Ecto neural progenitor cell (in vitro differentiated cells): Measurements from ENCODE around the gene SNRPA.
"Not testable (repeated sequence)": the region's sequence is repeated elsewhere in the genome, so short reads cannot be mapped to it uniquely, and the experiment has no call there.

Source experiments
- DNase-seq: peaks from one replicate; pipeline ENCODE4 v3.0.0-alpha.2; 2018; ENCODE audit warnings: low spot score

SNRPA gene

DNA sequence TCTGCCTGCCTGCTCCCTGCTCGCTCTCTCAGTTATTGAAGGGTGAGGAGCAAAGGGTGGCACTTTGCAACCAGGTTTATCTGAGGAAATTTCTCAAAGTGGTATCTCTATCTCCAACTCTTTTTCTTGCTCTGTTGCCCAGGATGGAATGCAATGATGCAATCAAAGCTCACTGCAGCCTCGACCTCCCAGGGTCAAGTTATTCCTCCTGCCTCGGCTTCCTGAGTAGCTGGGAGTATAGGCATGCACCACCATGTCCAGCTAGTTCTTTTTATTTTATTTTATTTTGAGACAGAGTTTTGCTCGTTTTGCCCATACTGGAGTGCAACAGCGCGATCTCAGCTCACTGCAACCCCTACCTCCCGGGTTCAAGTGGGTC lies 5.6 kb upstream of the SNRPA start:
- no peak for DNase-seq

DNA sequence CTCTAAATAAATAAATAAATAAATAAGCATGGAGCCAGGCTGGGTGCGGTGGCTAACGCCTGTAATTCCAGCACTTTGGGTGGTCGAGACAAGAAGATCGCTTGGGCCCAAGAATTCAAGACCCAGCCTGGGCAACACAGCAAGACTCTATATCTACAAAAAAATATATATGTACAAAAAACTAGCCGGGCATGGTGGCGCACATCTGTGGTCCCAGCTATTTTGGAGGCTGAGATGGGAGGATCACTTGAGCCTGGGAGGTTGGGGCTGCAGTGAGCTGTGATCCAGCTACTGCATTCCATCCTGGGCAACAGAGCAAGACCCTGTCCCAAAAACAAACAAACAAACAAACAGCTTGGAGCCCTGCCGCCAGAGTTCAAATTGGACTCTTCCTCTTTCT lies 3.5 kb upstream of the SNRPA start:
- no peak for DNase-seq

DNA sequence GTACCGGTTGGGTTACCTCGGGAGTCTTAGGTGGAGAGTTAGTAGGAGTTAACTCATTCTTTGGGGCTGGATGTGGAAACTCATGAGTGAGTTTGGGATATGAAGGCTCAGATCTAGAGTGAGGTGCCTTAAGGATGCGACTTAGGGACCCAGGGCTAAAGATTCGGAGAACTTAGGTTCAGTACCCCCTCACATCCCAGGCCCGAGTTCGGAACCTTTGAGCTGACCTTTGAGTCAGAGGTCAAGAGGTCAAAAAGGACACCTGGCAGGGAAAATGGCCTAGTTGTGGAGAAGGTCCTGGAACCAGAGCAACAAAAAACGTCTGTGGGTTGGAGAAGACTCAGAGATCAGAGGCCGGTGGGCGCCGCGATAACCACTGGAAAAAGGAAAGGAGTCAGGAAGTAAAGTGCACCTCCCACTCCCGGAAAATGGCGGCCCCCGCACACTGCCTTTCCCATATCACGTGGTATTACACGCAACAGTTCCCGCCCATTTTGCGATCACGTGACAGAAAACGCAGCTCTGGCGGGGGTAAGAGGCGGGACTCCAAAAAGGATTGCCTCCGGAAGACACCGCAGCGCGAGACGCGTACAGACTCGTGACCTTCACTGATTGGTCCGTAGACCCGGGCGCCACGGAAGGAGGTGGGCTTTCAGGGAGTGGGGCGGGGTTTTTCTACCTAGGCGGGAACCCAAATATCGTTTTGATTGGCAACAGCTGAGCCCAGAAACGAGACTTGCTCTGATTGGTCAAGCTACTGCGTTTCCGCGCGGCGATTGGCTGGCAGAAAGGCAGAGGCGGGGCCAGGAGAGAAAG lies 737 bp upstream of the SNRPA start, which contains the start of gene ACTMAP:
Gene ACTMAP, minus strand, starts transcription at position 420 of the 816 bp plus-strand sequence. CDS start 674 bp downstream, outside the sequence.
- peak; percentile 99 for DNase-seq

DNA sequence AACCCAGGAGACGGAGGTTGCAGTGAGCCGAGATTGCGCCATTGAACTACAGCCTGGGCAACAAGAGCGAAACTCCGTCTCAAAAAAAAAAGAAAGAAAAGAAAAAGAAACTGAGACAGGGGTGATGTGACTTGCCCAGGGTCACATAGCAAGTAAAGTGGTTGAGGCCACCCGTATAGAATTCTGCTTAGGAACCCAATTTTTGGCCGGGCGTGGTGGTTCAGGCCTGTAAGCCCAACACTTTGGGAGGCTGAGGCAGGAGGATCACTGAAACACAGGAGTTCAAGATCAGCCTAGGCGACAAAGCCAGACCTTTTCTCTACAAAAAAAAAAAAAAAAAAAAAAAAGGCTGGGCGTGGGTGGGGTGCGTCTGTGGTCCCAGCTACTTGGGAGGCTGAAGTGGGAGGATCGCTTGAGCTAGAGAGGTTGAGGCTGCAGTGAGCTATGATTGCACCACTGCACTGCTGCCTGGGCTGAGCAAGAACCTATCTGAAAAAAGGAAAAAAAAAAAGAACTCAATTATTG lies 1.3 kb downstream of the SNRPA start:
- DNase-seq = no peak

DNA sequence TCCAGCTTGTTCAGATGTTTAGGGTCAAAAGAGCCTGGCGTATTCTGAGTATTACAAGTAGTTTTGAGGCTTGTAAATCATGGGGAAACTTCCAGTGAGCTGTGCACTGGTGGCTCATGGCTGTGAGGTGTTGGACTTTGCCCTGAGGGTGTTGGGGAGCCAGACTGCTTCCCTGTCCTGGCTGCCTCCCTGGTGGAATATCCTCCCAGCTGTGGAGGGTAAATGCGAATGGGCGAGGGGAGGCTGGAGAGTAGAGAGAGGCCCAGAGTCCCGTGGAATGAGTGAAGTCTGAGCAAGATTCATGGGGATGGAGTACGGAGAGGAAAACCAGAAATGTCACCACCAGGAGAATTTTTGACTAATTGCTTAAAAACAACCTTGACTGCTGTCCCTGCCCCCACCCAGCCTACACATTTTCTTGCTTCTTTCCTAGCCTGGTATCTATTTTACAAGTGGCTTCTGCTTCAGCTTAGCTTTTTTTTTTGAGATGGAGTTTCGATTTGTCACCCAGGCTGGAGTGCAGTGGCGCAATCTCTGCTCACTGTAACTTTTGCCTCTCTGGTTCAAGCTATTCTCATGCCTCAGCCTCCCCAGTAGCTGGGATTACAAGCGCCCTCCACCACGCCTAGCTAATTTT lies 3.7 kb downstream of the SNRPA start:
- DNase-seq = no peak

DNA sequence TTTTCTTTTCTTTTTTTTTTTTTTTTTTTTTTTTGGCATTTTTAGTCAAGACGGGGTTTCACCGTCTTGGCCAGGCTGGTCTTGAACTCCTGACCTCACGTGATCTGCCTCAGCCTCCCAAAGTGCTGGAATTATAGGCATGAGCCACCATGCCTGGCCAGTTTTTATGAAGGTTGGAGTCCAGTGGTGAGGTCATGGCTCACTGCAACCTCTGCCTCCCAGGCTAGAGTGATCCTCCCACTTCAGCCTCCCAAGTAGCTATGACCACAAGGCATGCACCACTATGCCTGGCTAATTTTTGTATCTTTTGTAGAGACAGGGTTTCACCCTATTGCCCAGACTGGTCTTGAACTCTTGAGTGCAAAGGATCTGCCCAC lies 4.2 kb downstream of the SNRPA start:
- no peak for DNase-seq

DNA sequence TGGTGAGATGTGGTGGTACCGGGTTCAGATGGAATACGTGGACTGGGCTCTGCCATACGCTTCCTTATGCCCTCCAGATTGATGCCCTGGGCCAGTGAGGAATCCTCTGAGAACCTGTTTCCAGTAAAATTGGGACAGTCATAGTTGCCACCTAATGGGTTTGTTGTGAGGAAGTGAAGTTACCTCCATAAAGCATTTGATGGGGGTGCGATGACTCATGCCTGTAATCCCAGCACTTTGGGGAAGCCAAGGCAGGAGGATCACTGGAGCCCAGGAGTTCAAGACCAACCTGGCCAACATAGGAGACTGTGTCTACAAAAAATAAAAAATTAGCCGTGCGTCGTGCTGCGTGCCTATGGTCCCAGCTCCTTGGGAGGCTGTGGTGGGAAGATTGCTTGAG lies 4.8 kb downstream of the SNRPA start:
- DNase-seq = no peak

DNA sequence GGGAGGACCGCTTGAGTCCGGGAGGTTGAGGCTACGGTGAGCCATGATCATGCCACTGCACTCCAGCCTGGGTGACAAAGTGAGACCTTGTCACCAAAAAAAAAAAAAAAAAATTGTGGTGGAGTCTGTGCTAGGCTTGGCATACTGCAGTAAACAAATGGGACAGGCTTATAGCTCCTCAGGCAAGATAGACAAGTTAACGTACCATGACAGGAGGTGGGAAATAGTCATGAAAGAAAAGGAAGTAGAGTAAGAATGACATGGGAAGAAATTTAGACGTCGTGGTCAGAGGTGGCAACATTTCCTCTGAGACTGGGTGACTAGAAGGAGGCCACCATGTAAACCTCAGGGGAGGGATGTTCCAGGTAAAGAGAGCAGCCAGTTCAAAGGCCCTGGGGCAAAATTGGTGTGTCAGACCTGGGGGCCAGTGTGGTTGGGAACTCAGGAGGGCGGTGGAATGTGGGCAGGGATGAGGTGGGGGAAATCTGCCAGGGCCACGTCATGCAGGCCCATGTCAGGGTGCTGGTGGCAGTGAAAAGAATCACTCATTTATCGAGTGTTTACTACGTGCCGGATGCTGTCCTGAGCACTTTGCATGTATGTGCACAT lies 5.6 kb downstream of the SNRPA start:
- DNase-seq = no peak

DNA sequence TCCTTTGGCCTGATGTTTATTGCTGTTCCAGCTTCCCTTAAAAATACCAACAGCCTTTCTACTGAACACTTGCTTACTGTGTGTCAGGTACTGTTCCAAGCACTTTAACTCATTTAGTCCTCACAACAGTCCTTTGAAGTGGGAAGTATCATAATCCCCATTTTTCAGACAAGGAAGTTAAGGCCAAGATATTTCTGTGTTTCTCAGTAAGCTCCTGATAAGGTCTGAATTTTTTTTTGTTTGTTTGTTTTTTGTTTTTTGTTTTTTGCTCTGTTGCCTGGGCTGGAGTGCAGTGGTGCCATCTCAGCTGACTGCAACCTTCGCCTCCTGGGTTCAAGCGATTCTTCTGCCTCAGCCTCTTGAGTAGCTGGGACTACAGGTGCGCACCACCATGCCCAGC lies 7.5 kb downstream of the SNRPA start:
- no peak for DNase-seq

DNA sequence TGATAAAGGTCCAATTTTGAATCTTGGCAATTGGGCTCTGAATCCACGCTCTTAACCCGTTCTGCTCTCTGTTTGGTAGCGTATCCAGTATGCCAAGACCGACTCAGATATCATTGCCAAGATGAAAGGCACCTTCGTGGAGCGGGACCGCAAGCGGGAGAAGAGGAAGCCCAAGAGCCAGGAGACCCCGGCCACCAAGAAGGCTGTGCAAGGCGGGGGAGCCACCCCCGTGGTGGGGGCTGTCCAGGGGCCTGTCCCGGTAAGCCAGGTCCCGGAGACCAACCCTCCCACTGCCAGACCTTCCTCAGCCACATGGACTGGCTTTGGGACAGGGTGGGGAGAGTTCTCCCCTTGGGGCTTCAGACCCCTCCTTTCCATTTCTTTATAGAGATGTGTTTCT lies 8.3 kb downstream of the SNRPA start:
- DNase-seq = no peak

DNA sequence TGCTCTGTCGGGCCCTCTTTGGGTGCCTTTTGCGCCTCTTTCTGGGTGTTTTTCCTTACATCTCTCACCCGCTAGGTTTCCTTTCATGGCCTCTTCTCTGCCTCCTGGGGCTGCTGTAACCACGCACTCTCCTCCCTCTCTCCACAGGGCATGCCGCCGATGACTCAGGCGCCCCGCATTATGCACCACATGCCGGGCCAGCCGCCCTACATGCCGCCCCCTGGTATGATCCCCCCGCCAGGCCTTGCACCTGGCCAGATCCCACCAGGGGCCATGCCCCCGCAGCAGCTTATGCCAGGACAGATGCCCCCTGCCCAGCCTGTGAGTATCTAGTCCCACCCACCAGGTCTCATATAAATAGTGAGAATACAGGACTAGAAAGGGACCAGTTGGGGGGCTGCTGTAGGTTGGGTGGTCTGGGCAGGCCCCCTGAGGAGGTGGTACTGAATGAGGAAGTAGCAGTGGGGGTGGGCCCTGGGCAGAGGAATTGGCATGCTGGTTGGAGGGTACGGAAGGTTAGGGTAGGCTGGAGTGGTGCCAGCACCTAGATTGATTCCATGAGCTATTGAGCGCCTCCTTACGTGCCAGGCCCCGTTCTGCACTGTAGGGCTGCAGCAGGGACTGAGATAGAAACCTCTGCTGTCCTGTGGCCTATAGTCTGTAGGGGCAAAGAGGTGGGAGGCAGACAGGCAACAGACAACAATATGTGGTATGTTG lies 11.9 kb downstream of the SNRPA start:
- no peak for DNase-seq

DNA sequence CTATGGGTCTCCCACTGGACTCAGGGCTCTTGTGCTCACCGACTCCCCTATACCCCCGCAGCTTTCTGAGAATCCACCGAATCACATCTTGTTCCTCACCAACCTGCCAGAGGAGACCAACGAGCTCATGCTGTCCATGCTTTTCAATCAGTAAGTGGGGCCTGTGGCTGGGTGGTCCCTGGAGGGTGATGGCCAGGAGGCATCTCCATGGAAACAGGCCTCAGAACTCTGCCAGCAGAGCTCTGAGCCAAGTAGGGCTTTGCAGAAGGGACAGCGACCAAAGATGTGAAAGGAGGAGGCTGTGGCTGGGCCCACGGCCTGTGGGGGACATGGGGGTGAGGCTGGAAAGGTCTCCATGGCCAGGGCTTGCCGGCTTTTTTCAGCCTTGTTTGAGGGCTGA lies 12.5 kb downstream of the SNRPA start:
- DNase-seq = no peak

DNA sequence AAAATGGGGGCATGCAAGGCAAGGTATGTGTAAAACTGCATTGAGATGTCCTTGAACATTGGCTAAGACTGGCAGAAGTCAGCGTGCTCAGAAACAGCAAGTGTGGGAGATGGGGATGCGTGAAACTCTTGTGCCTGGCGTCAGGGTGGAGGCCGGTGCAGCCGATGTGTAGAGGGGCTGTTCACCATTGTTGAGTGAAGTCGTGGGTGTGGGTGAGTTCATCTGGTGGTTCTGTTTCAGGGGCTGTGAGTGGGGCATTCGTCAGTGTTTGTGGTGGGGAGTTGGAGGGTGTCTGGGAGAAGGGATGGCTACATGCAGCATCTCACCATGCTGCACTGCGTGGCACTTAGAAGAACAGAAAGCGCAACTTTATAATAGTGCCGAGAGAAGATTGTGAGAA lies 13.0 kb downstream of the SNRPA start:
- DNase-seq = no peak

DNA sequence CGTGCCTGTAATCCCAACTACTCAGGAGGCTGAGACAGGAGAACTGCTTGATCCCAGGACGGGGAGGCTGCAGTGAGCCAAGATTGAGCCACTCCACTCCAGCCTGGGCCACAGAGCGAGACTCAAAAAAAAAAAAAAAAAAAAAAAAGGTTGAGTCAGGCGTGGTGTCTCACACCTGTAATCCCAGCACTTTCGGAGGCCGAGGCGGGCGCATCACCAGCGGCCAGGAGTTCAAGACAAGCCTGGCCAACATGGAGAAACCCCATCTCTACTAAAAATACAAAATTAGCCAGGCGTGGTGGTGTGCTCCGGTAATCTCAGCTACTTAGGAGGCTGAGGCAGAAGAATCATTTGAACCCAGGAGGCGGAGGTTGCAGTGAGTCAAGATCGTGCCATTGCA lies 15.4 kb downstream of the SNRPA start:
- not testable (repeated sequence) for DNase-seq

DNA sequence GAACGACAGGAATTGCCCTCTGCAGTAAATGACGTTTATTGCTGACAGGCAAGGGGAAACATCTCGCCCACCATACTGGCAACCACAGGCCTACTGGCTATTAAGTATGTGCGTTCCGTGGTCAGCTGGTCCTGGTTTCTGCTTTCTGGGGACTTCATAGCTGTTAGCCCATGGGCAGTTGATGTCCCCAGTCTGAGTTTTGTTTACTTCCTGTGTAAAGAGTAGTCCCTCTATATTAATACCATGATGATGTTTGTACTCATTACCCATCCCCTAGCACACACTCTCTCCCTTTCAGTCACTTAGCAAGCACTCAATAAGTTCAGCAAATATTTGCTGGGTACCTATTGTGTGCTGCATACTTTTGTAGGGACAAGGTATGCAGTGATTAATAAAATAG lies 17.9 kb downstream of the SNRPA start:
- no peak for DNase-seq

DNA sequence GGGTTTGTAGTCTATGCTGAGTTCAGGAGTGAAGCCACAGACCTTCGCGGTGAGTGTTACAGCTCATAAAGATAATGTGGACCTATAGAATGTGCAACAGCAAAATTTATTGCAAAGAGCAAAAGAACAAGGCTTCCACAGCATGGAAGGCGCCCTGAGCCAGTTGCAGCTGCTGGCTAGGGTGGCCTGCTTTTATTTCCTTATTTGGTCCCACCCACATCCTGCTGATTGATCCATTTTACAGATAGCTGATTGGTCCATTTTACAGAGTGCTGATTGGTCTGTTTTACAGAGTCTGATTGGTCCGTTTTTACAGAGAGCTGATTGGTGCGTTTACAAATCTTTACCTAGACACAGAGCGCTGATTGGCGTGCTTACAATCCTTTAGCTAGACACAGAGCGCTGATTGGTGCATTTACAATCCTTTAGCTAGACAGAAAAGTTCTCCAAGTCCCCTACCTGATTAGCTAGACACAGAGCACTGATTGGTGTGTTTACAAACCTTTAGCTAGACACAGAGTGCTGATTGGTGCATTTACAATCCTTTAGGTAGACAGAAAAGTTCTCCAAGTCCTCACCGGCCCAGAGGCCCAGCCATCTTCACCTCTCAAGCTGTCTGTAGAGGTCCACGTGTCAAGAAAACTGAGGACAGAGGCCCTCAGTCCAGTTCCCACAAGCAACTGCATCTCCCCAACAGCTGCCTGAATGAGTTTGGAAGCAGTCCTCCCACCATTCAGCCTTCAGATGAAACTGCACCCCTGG lies 20.3 kb downstream of the SNRPA start:
- DNase-seq = not testable (repeated sequence)

DNA sequence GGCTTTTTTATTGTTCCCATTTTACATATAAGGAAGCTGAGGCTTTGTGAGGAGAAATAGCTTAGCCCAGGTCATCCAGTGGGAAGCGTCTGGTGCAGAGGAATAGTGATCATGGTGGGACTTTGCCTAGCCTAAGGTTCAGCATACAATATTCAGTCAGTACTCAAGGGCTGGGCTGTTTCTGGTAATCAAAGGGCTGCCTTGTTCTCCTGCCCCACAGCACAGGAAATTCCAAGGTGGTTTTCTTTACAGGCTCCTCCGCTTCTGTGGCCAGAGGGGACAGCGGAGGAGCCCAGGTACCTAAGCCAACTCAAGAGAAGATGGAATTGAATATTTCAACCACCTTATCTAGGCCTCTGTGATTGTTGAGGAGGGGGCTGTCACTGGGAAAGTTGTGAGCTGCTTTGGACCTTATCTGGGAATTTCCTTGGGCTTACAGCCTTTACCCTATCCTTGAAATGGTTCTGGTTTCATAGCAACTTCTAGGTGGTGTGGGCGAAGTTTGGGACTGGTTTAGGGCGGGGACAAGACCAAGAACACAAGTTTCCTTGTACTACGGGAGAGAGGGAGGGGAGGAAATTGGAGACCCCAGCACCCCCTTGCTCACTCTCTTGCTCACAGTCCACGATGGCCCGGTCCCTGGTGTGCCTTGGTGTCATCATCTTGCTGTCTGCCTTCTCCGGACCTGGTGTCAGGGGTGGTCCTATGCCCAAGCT lies 24.1 kb downstream of the SNRPA start, which contains the start of gene MIA:
Gene MIA, plus strand, starts transcription at position 606 of the 716 bp plus-strand sequence. Its CDS starts 22 bp downstream, at position 628.
- no peak for DNase-seq

DNA sequence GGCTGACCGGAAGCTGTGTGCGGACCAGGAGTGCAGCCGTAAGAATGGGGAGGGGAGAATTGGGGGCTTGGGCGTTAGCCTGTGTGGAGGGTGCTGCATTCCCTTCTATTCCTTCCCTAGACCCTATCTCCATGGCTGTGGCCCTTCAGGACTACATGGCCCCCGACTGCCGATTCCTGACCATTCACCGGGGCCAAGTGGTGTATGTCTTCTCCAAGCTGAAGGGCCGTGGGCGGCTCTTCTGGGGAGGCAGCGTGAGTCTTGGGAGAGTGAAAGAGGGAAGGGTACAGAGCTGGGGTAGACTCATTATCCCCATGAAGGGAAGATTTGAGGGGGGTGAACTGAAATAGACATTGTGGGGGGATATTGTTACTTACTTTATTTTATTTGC lies 24.6 kb downstream of the SNRPA start:
- no peak for DNase-seq

DNA sequence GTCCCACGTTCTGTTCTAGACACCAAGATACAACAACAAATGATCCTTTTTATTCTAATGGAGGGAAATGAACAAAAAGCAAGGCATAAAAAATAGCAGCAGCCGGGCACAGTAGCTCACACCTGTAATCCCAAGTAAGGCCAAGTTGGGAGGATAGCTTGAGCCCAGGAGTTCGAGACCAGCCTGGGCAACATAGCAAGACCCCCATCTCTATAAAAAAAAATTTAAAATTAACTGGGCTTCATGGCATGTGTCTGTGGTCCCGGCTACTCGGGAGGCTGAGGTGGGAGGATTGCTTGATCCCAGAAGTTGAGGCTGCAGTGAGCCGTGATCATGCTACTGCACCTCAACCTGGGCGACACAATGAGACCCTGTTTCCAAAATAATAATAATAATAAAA lies 25.4 kb downstream of the SNRPA start:
- DNase-seq = no peak

DNA sequence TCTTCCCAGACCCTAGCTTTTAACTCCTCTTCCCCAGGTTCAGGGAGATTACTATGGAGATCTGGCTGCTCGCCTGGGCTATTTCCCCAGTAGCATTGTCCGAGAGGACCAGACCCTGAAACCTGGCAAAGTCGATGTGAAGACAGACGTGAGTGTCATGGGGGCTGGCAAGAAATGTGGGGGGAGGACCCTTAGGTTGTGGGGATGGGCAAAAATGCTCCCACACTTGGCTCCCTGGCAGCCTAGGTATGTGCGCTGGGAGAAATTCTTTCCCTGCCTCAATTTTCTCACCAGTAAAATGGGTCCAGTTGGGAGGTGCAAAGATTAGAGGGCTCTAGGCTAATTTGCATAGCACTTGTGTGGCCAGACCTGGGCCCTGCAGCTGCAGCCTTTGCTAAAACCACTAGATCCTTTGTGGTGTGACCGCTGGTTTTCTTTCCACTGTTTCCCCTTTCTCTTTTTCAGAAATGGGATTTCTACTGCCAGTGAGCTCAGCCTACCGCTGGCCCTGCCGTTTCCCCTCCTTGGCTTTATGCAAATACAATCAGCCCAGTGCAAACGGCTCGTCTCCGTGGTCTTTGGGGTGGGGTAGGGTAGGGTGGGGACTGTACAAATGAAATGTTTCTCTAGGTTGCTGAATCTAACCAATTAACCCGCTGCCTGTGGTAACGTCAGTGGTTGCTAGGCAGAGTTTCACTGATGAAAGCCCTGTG lies 26.1 kb downstream of the SNRPA start:
- peak; percentile 93 for DNase-seq
